ENCODE measurements around the gene ZNF775.
A peak's percentile ranks its signal among the peaks of the same experiment; 100 is the strongest.

ZNF775 gene

DNA sequence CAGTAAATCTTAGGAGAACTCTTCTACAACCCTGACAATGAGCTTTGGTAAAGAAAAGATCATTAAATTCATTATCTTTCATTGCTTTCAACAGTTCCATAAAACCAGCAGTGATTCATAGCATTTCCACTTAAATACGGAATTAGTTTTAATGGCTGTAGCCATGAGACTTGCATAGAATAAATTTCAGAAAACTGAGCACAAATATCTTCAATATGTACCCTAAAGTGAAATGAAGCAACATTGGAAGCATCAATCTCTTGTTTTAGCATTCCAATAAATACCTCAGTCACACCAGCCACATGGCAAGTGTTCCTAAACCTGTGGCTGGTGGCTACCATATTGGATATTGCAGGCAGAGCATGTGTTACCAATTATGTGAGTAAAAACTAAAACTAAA, 34.1 kb upstream of the ZNF775 start:
- TF ChIP-seq RARB (CRISPR knock-in tag; IDR thresholded peaks at IDR 0.05) (no peak), ZNF8 (CRISPR knock-in tag; IDR thresholded peaks at IDR 0.05) (no peak), ISL1 (CRISPR knock-in tag; IDR thresholded peaks at IDR 0.05) (no peak), SNAI2 (CRISPR knock-in tag; IDR thresholded peaks at IDR 0.05) (no peak), BACH2 (CRISPR knock-in tag; IDR thresholded peaks at IDR 0.05; ENCODE audit: borderline replicate concordance) (no peak), PPARA (CRISPR knock-in tag; IDR thresholded peaks at IDR 0.05; ENCODE audit: borderline replicate concordance) (no peak), TOX (CRISPR knock-in tag; IDR thresholded peaks at IDR 0.05; ENCODE audit: borderline replicate concordance) (no peak), ZC3H10 (CRISPR knock-in tag; IDR thresholded peaks at IDR 0.05) (no peak), ESRRG (CRISPR knock-in tag; IDR thresholded peaks at IDR 0.05) (no peak), ZNF565 (CRISPR knock-in tag; conservative IDR thresholded peaks at IDR 0.05; ENCODE audit: low read depth) (no peak), ARNTL (CRISPR knock-in tag; IDR thresholded peaks at IDR 0.05; ENCODE audit: borderline replicate concordance, low read depth) (no peak), ZFP30 (CRISPR knock-in tag; IDR thresholded peaks at IDR 0.05) (no peak)
- TF ChIP-seq, protein P1, sequence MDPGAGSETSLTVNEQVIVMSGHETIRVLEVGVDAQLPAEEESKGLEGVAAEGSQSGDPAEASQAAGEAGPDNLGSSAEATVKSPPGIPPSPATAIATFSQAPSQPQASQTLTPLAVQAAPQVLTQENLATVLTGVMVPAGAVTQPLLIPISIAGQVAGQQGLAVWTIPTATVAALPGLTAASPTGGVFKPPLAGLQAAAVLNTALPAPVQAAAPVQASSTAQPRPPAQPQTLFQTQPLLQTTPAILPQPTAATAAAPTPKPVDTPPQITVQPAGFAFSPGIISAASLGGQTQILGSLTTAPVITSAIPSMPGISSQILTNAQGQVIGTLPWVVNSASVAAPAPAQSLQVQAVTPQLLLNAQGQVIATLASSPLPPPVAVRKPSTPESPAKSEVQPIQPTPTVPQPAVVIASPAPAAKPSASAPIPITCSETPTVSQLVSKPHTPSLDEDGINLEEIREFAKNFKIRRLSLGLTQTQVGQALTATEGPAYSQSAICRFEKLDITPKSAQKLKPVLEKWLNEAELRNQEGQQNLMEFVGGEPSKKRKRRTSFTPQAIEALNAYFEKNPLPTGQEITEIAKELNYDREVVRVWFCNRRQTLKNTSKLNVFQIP (CRISPR knock-in tag; IDR thresholded peaks at IDR 0.05; ENCODE audit: borderline replicate concordance, low read depth) = no peak
- TF ChIP-seq, protein P2, sequence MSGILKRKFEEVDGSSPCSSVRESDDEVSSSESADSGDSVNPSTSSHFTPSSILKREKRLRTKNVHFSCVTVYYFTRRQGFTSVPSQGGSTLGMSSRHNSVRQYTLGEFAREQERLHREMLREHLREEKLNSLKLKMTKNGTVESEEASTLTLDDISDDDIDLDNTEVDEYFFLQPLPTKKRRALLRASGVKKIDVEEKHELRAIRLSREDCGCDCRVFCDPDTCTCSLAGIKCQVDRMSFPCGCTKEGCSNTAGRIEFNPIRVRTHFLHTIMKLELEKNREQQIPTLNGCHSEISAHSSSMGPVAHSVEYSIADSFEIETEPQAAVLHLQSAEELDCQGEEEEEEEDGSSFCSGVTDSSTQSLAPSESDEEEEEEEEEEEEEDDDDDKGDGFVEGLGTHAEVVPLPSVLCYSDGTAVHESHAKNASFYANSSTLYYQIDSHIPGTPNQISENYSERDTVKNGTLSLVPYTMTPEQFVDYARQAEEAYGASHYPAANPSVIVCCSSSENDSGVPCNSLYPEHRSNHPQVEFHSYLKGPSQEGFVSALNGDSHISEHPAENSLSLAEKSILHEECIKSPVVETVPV (CRISPR knock-in tag; IDR thresholded peaks at IDR 0.05) = no peak
- ATAC-seq = no peak

DNA sequence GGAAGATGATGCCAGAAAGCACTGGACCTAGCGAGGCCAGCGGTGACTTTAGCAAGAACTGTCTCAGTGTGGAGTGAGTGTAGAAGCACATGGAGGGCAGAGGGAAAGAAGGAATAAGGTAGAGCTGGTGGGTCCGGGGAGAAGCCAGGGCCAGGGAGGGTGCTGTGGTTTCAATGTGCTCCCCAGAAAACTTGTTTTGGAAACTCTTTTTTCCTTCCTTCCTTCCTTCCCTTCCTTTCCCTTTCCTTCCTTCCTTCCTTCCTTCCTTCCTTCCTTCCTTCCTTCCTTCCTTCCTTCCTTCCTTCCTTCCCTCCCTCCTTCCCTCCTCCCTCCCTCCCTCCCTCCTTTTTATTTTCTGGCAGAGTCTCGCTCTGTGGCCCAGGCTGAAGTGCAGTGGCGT, 32.2 kb upstream of the ZNF775 start:
- no peak for TF ChIP-seq GLIS3 (CRISPR knock-in tag; IDR thresholded peaks at IDR 0.05)
- no peak for TF ChIP-seq OSR1 (CRISPR knock-in tag; IDR thresholded peaks at IDR 0.05)
- TF ChIP-seq, protein P3, sequence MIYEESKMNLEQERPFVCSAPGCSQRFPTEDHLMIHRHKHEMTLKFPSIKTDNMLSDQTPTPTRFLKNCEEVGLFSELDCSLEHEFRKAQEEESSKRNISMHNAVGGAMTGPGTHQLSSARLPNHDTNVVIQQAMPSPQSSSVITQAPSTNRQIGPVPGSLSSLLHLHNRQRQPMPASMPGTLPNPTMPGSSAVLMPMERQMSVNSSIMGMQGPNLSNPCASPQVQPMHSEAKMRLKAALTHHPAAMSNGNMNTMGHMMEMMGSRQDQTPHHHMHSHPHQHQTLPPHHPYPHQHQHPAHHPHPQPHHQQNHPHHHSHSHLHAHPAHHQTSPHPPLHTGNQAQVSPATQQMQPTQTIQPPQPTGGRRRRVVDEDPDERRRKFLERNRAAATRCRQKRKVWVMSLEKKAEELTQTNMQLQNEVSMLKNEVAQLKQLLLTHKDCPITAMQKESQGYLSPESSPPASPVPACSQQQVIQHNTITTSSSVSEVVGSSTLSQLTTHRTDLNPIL (CRISPR knock-in tag; IDR thresholded peaks at IDR 0.05; ENCODE audit: low read depth) = no peak
- TF ChIP-seq ZNF8 (CRISPR knock-in tag; IDR thresholded peaks at IDR 0.05) = no peak
- no peak for ATAC-seq

DNA sequence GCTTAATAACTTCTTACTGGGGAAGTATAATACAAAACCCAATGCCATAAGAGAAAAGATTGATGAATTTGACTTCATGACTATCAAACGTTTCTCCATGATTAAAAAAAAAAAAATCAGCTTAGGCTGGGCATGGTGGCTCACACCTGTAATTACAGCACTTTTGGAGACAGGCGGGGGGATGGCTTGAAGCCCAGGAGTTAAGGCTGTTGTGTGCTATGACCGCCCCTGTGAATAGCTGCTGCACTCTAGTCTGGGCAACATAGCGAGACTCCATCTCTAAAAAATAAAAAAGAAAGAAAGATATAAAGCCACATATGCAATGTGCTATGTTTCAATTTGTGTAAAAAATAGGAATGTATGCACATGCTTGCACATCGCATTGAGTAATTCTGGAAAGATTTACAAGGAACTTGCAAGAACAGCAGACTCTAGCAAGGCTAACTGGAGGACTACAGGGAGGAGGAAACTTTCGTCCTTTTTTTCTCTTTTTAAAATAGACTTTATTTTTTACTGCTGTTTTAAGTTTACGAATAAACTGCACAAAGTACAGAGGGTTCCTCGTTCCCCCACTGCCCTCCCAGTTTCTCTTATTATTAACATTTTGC, 27.4 kb upstream of the ZNF775 start:
- peak; percentile 21; the same call in 1 of the 3 replicates for ATAC-seq
- TF ChIP-seq ZNF8 (CRISPR knock-in tag; IDR thresholded peaks at IDR 0.05) (no peak), ESRRG (CRISPR knock-in tag; IDR thresholded peaks at IDR 0.05) (no peak), TCF4 (CRISPR knock-in tag; IDR thresholded peaks at IDR 0.05; ENCODE audit: borderline replicate concordance) (no peak), ZNF565 (CRISPR knock-in tag; conservative IDR thresholded peaks at IDR 0.05; ENCODE audit: low read depth) (no peak), BACH2 (CRISPR knock-in tag; IDR thresholded peaks at IDR 0.05; ENCODE audit: borderline replicate concordance) (no peak), ISL1 (CRISPR knock-in tag; IDR thresholded peaks at IDR 0.05) (no peak), TOX (CRISPR knock-in tag; IDR thresholded peaks at IDR 0.05; ENCODE audit: borderline replicate concordance) (no peak), OSR1 (CRISPR knock-in tag; IDR thresholded peaks at IDR 0.05) (no peak), PPARA (CRISPR knock-in tag; IDR thresholded peaks at IDR 0.05; ENCODE audit: borderline replicate concordance) (no peak), GLIS3 (CRISPR knock-in tag; IDR thresholded peaks at IDR 0.05) (no peak)
- TF ChIP-seq, protein P1 (CRISPR knock-in tag; IDR thresholded peaks at IDR 0.05; ENCODE audit: borderline replicate concordance, low read depth) = no peak

DNA sequence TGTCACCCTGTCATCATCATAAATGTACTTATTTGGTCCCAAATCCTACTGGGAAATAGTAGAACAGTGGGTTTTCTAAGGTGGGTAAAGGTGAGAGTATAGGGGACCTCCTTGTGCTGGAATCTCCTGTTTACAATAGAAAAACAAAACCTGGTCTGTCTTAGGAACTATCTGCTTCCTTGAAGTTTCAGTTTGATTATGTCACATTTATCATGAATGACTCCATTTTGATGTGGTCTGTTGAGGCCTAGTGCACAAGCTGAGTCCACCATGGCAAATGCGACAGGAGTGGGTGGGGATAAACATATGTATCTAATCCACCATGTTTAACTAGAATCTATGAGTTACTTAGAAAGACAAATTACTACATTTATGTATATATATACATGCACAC, 23.5 kb upstream of the ZNF775 start:
- ATAC-seq = no peak
- TF ChIP-seq, protein P3 (CRISPR knock-in tag; IDR thresholded peaks at IDR 0.05; ENCODE audit: low read depth) = no peak
- TF ChIP-seq, protein P4, sequence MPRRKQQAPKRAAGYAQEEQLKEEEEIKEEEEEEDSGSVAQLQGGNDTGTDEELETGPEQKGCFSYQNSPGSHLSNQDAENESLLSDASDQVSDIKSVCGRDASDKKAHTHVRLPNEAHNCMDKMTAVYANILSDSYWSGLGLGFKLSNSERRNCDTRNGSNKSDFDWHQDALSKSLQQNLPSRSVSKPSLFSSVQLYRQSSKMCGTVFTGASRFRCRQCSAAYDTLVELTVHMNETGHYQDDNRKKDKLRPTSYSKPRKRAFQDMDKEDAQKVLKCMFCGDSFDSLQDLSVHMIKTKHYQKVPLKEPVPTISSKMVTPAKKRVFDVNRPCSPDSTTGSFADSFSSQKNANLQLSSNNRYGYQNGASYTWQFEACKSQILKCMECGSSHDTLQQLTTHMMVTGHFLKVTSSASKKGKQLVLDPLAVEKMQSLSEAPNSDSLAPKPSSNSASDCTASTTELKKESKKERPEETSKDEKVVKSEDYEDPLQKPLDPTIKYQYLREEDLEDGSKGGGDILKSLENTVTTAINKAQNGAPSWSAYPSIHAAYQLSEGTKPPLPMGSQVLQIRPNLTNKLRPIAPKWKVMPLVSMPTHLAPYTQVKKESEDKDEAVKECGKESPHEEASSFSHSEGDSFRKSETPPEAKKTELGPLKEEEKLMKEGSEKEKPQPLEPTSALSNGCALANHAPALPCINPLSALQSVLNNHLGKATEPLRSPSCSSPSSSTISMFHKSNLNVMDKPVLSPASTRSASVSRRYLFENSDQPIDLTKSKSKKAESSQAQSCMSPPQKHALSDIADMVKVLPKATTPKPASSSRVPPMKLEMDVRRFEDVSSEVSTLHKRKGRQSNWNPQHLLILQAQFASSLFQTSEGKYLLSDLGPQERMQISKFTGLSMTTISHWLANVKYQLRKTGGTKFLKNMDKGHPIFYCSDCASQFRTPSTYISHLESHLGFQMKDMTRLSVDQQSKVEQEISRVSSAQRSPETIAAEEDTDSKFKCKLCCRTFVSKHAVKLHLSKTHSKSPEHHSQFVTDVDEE (CRISPR knock-in tag; IDR thresholded peaks at IDR 0.05) = no peak
- TF ChIP-seq ZC3H10 (CRISPR knock-in tag; IDR thresholded peaks at IDR 0.05) = no peak
- no peak for TF ChIP-seq ISL1 (CRISPR knock-in tag; IDR thresholded peaks at IDR 0.05)
- TF ChIP-seq ZNF565 (CRISPR knock-in tag; conservative IDR thresholded peaks at IDR 0.05; ENCODE audit: low read depth) = no peak
- TF ChIP-seq GLIS3 (CRISPR knock-in tag; IDR thresholded peaks at IDR 0.05) = no peak
- TF ChIP-seq, protein P2 (CRISPR knock-in tag; IDR thresholded peaks at IDR 0.05) = no peak
- TF ChIP-seq PPARA (CRISPR knock-in tag; IDR thresholded peaks at IDR 0.05; ENCODE audit: borderline replicate concordance) = no peak
- no peak for TF ChIP-seq BACH2 (CRISPR knock-in tag; IDR thresholded peaks at IDR 0.05; ENCODE audit: borderline replicate concordance)
- no peak for TF ChIP-seq TCF4 (CRISPR knock-in tag; IDR thresholded peaks at IDR 0.05; ENCODE audit: borderline replicate concordance)
- no peak for TF ChIP-seq ZFP3 (CRISPR knock-in tag; IDR thresholded peaks at IDR 0.05)
- TF ChIP-seq ZNF8 (CRISPR knock-in tag; IDR thresholded peaks at IDR 0.05) = no peak
- no peak for TF ChIP-seq CSDC2 (CRISPR knock-in tag; IDR thresholded peaks at IDR 0.05)
- no peak for TF ChIP-seq ZNF70 (CRISPR knock-in tag; IDR thresholded peaks at IDR 0.05)
- TF ChIP-seq ARNTL (CRISPR knock-in tag; IDR thresholded peaks at IDR 0.05; ENCODE audit: borderline replicate concordance, low read depth) = no peak
- TF ChIP-seq ESRRG (CRISPR knock-in tag; IDR thresholded peaks at IDR 0.05) = no peak
